Keratinocyte (primary cell): ENCODE measurements around the gene TRAPPC2L. TPM values are rescaled to one million over a fixed set of nuclear protein-coding genes. Genes with fewer than 3 reads are reported as not detected.

Experiments used
- DNase-seq: peaks from one replicate; pipeline ENCODE4 v3.0.0-alpha.2; 2011; ENCODE audit warnings: low read depth, missing footprints, low spot score
- FAIRE-seq: peaks from 2 replicates; lab custom pipeline; 2011; peaks lifted over from hg19 to GRCh38; lab: Jason Lieb, UNC
- H2AFZ ChIP-seq: 2 replicates; pipeline ENCODE4 v1.6.0; 2012; ENCODE audit warnings: low read length, control low read depth, inconsistent platforms; ENCODE audit not compliant: control insufficient read depth
- H3K27ac ChIP-seq: 2 replicates; pipeline ENCODE4 v1.5.1; 2011; ENCODE audit warnings: low read length; ENCODE audit not compliant: control insufficient read depth, insufficient read depth
- H3K27me3 ChIP-seq: 3 replicates; pipeline ENCODE4 v1.6.0; 2011; ENCODE audit warnings: low read length; ENCODE audit not compliant: control insufficient read depth, insufficient read depth; ENCODE audit errors: extremely low read depth
- H3K36me3 ChIP-seq, 2 experiments: 2 replicates in 1 of 2; 3 replicates in 1 of 2; pipeline ENCODE4 v1.5.1; 2011; ENCODE audit warnings: low read length in 2 of 2, mild to moderate bottlenecking in 1 of 2; ENCODE audit not compliant: control insufficient read depth in 2 of 2, insufficient read depth in 2 of 2; ENCODE audit errors: extremely low read depth in 1 of 2
- H3K4me1 ChIP-seq: 3 replicates; pipeline ENCODE4 v1.5.1; 2011; ENCODE audit warnings: low read length; ENCODE audit not compliant: control insufficient read depth, insufficient read depth; ENCODE audit errors: extremely low read depth
- H3K4me2 ChIP-seq: 3 replicates; pipeline ENCODE4 v1.6.0; 2011; ENCODE audit warnings: low read depth, low read length; ENCODE audit not compliant: control insufficient read depth, insufficient read depth; ENCODE audit errors: extremely low read depth
- H3K4me3 ChIP-seq, 3 experiments: fragments of 200-600 bp in 1 of 3; sonication (generic) in 1 of 3; 2 replicates in 2 of 3; 3 replicates in 1 of 3; pipeline ENCODE4 v1.5.1; 2011 to 2016; ENCODE audit warnings: low read length in 3 of 3, mild to moderate bottlenecking in 3 of 3, control low read depth in 2 of 3, inconsistent platforms in 1 of 3, low read depth in 1 of 3, mixed read lengths in 1 of 3, mixed run types in 1 of 3, moderate library complexity in 1 of 3; ENCODE audit not compliant: control insufficient read depth in 2 of 3, insufficient read depth in 2 of 3; ENCODE audit errors: extremely low read depth in 1 of 3
- H3K79me2 ChIP-seq: 2 replicates; pipeline ENCODE4 v1.6.0; 2012; ENCODE audit warnings: low read length; ENCODE audit not compliant: control insufficient read depth, insufficient read depth
- H3K9ac ChIP-seq: 3 replicates; pipeline ENCODE4 v1.6.0; 2011; ENCODE audit warnings: low read length; ENCODE audit not compliant: control insufficient read depth, insufficient read depth; ENCODE audit errors: extremely low read depth
- H3K9me1 ChIP-seq: 3 replicates; pipeline ENCODE4 v1.6.0; 2011; ENCODE audit warnings: low read length; ENCODE audit not compliant: control insufficient read depth, insufficient read depth; ENCODE audit errors: extremely low read depth
- H3K9me3 ChIP-seq: 2 replicates; pipeline ENCODE4 v1.5.1; 2012; ENCODE audit warnings: low read depth, low read length; ENCODE audit not compliant: control insufficient read depth
- H4K20me1 ChIP-seq: 3 replicates; pipeline ENCODE4 v1.6.0; 2011; ENCODE audit warnings: low read length; ENCODE audit not compliant: control insufficient read depth, insufficient read depth; ENCODE audit errors: extremely low read depth
- EZH2 ChIP-seq: IDR thresholded peaks from one replicate; pipeline ENCODE4 v1.6.1; 2012; ENCODE audit warnings: inconsistent platforms, mild to moderate bottlenecking, low read length, moderate library complexity
- dilution Hi-C: fragments of 300-500 bp; cut with MboI; formaldehyde crosslinking; loops from one replicate; pipeline ENCODE4 v1.7.0; 2020; ENCODE audit warnings: low sequenced_read_pairs; ENCODE audit not compliant: extremely low pct_ligation_motif_present
- polyA plus RNA-seq, 5 experiments: library from polyadenylated mRNA; depleted of rRNA in 3 of 5; stranded (reverse) in 3 of 5; stranded (forward) in 1 of 5; unstranded in 1 of 5; fragments of >200 nt; gene quantifications; 1 replicate in 1 of 5; 2 replicates in 3 of 5; 3 replicates in 1 of 5; pipeline versions ENCODE4 v1.2.1 to v1.2.3, GENCODE V29; 2011 to 2012; ENCODE audit warnings: missing spikeins in 2 of 5, low read depth in 1 of 5, low replicate concordance in 1 of 5
- TF ChIP-seq, protein P1 (sequence below), 3 experiments: IDR thresholded peaks in 1 of 3; conservative IDR thresholded peaks in 1 of 3; optimal IDR thresholded peaks in 1 of 3; 2 replicates in 2 of 3; 3 replicates in 1 of 3; pipeline versions ENCODE3 to v1.5.1; 2011; ENCODE audit warnings: low read length in 3 of 3, mild to moderate bottlenecking in 3 of 3, moderate library complexity in 2 of 3, control low read depth in 1 of 3, inconsistent platforms in 1 of 3; ENCODE audit not compliant: insufficient read depth in 2 of 3; ENCODE audit errors: extremely low read depth in 1 of 3

Gene TRAPPC2L
- polyA plus RNA-seq, 1 donor (not counting 4 experiments of a cell fraction or from before 2014, with no cell fraction given): 139 TPM

GRCh38 chr16:88911946-88912310, 55.0 kb downstream of the TRAPPC2L start:
- Histone ChIP-seq H4K20me1 (no peaks in the 10 kb centered on the region), H3K79me2 (no peaks in the 10 kb centered on the region), H3K4me2 (no peak overlapping the region), H3K4me1 (peaks cover 7% of the 10 kb centered on the region), H3K27ac (no peak overlapping the region), H3K9me3 (no peaks in the 10 kb centered on the region), H3K36me3 (no peaks in the 10 kb centered on the region), H3K4me3 (no peak overlapping the region), H3K9me1 (no peaks in the 10 kb centered on the region), H2AFZ (no peak overlapping the region), H3K27me3 (peaks cover 24% of the 10 kb centered on the region), H3K9ac (no peak overlapping the region)
- DNase-seq (no peak), FAIRE-seq (no peak)
- dilution Hi-C loops: no loop called here
- TF ChIP-seq, protein P1, sequence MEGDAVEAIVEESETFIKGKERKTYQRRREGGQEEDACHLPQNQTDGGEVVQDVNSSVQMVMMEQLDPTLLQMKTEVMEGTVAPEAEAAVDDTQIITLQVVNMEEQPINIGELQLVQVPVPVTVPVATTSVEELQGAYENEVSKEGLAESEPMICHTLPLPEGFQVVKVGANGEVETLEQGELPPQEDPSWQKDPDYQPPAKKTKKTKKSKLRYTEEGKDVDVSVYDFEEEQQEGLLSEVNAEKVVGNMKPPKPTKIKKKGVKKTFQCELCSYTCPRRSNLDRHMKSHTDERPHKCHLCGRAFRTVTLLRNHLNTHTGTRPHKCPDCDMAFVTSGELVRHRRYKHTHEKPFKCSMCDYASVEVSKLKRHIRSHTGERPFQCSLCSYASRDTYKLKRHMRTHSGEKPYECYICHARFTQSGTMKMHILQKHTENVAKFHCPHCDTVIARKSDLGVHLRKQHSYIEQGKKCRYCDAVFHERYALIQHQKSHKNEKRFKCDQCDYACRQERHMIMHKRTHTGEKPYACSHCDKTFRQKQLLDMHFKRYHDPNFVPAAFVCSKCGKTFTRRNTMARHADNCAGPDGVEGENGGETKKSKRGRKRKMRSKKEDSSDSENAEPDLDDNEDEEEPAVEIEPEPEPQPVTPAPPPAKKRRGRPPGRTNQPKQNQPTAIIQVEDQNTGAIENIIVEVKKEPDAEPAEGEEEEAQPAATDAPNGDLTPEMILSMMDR (optimal IDR thresholded peaks at IDR 0.05 in 1 of 3, IDR thresholded peaks at IDR 0.05 in 1 of 3, conservative IDR thresholded peaks at IDR 0.05 in 1 of 3; ENCODE audit: extremely low read depth in 1 of 3, insufficient read depth in 2 of 3, low read length in 3 of 3): no peak
- TF ChIP-seq EZH2: no peak

Other genes starting within 250 kb of the TRAPPC2L start
- gene IL17C, start 218.6 kb upstream of the TRAPPC2L start, polyA plus RNA-seq: not detected in 3 replicates
- gene CYBA, start 206.1 kb upstream of the TRAPPC2L start, polyA plus RNA-seq: 4.4 to 22.7 TPM (median 7.7 TPM) in 3 replicates
- 59.6 to 85.7 TPM (median 70.6 TPM) in 3 replicates for gene MVD, start 194.0 kb upstream of the TRAPPC2L start, polyA plus RNA-seq
- not detected in 3 replicates for gene SNAI3, start 170.6 kb upstream of the TRAPPC2L start, polyA plus RNA-seq
- 3.2 to 4.7 TPM (median 3.4 TPM) in 3 replicates for gene RNF166, start 150.7 kb upstream of the TRAPPC2L start, polyA plus RNA-seq
- 6.3 to 10.0 TPM (median 7.4 TPM) in 3 replicates for gene CTU2, start 150.6 kb upstream of the TRAPPC2L start, polyA plus RNA-seq
- gene PIEZO1, start 71.9 kb upstream of the TRAPPC2L start, polyA plus RNA-seq: 62.8 to 136 TPM (median 120 TPM) in 3 replicates
- 1.0 to 4.9 TPM (median 2.0 TPM) in 3 replicates for gene CDT1, start 53.3 kb upstream of the TRAPPC2L start, polyA plus RNA-seq
- gene APRT, start 45.2 kb upstream of the TRAPPC2L start, polyA plus RNA-seq: 91.4 to 177 TPM (median 106 TPM) in 3 replicates
- gene GALNS, start 180 bp upstream of the TRAPPC2L start, polyA plus RNA-seq: 8.3 to 9.6 TPM (median 9.3 TPM) in 3 replicates
- gene PABPN1L, start 9.5 kb downstream of the TRAPPC2L start, polyA plus RNA-seq: not detected in 3 replicates
- gene CBFA2T3, start 120.1 kb downstream of the TRAPPC2L start, polyA plus RNA-seq: 0.08 to 0.24 TPM (median 0.18 TPM) in 3 replicates
- gene ACSF3, start 236.7 kb downstream of the TRAPPC2L start, polyA plus RNA-seq: 9.8 to 13.4 TPM (median 11.2 TPM) in 3 replicates